ENCODE measurements around the gene C16orf78.

Gene C16orf78

DNA sequence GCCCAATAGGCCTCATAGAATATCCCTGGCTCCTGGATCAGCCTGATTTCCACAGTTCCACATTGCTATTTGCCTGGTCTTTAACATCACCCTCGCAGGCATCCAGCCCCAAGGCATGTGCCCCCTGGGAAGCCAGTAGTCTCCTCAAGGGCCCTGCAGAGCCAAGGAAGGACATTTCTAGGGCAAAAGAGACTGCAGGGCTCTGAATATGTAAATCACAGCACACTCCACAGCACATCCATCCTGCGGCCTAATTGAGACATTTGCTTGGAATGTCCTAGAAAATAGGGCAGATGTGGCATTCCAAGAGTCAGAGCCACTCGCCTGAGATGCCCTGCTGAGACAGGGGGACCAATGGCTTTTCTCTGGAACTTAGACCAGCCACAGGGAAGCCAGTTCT lies 11.4 kb upstream of the C16orf78 start:
- DNase-seq (ENCODE audit: low read depth): no peak
- TF ChIP-seq CTCF (IDR thresholded peaks at IDR 0.05; ENCODE audit: low read depth, low read length, missing control alignments): no peak
- in situ Hi-C loops (cut with HindIII; ENCODE audit: low sequenced_read_pairs): no loop called here
- H3K4me3 ChIP-seq (ENCODE audit: low read depth, low read length): no peak overlapping the region

- H3K4me3 ChIP-seq (ENCODE audit: low read depth, low read length): no peak overlapping the region
- no peak for DNase-seq (ENCODE audit: low read depth)
- TF ChIP-seq CTCF (IDR thresholded peaks at IDR 0.05; ENCODE audit: low read depth, low read length, missing control alignments): no peak
- in situ Hi-C loops (cut with HindIII; ENCODE audit: low sequenced_read_pairs): no loop called here
Observed at GRCh38 chr16:49365711-49366509, 7.7 kb upstream of the C16orf78 start.

DNA sequence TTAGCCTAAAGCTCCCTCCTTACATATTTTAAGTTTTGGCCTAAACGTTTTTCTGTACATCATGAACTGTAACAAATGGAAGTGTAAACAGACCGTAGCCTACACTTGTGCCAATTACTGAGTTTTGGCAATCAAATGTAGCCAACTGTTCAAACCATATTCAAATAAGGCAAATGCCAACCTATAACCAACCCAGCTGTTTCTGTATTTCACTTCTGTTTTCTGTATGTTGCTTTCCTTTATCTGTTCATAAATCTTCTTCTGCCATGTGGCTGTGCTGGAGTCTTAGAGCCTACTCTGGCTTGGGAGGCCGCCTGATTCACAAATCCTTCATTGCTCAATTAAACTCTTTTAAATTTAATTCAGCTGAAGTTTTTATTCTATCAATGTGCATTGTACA lies 6.9 kb upstream of the C16orf78 start:
- TF ChIP-seq CTCF (IDR thresholded peaks at IDR 0.05; ENCODE audit: low read depth, low read length, missing control alignments): no peak

DNA sequence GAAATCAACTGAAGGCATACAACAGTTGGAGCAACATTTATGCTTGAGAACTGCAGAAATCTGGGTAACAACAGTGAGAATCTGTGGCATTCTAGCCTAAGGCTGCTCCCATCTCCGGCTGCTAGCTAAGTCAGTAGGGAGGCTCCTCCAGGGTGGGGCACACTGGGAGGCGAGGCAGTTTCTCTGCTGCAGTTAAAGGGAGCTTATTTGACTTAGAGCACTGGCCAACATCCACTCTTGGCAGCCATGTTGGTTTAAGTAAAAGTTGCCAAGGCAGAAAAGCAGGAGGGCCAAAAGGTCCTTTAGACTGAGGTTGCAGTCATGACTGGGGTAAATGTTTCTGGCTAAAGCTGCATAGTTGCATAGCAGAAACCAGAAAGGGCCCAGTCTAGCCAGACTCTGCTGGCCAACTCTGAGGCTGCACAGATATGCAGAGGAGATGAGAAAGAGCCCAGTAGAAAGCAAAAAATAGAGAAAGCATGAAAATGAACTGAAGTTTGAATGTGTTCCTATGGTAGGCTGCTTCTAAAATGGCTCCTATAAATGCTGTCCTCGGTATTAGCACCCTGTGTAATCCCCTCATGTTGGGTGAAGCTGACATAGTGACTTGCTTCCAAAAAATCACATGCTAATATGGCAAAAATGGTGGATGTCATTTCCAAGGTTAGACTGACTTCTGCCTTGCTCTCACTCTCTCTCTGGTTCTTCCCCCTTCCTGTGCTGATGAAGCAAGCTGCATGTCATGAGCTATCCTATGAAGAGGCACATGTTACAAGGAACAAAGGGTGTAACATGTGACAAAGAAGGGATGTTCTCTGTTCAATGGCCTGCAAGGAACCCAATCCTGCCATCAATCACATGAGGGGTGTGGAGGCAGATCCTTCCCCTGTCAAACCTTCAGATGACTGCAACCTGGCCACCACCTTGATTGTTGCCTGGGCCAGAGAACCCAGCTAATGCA lies 3.7 kb upstream of the C16orf78 start:
- in situ Hi-C loops (cut with HindIII; ENCODE audit: low sequenced_read_pairs): no loop called here
- TF ChIP-seq CTCF (IDR thresholded peaks at IDR 0.05; ENCODE audit: low read depth, low read length, missing control alignments): no peak
- no peak overlapping the region for H3K4me3 ChIP-seq (ENCODE audit: low read depth, low read length)
- no peak for DNase-seq (ENCODE audit: low read depth)

More for the DNA sequence above, 6.9 kb upstream of the C16orf78 start:
- H3K4me3 ChIP-seq (ENCODE audit: low read depth, low read length): no peak overlapping the region
- no peak for DNase-seq (ENCODE audit: low read depth)
- in situ Hi-C loops (cut with HindIII; ENCODE audit: low sequenced_read_pairs): no loop called here

- no peak for DNase-seq (ENCODE audit: low read depth)
- in situ Hi-C loops (cut with HindIII; ENCODE audit: low sequenced_read_pairs): no loop called here
- no peak for TF ChIP-seq CTCF (IDR thresholded peaks at IDR 0.05; ENCODE audit: low read depth, low read length, missing control alignments)
- H3K4me3 ChIP-seq (ENCODE audit: low read depth, low read length): no peak overlapping the region
Observed at GRCh38 chr16:49376206-49376605, 2.6 kb downstream of the C16orf78 start.

DNA sequence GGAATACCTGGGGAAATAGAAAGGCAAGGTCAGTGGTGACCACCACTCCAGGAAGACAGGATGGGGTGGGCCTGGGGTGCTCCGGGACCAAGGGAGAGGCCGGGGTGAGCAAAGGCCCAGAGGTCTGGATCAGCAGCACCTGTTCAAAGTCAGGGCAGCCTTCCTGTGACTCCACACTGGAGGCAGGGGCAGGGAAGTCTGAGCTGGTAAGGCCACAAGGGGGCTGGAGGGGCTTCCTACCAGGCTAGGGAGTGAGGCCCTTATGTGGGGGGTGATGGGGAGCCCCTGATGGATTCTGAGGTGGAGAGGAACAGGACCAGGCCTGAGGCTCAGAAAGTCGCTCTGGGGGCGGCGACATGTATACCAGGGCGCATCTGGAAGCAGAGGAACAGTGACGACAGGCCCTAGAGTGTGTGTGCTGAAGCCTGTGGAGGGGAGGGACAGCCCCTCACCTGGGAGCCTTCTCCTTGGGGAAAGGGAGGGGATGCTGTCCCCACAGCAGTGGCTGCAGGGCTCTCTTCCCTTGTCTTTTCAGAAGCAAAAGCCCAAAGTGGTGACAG lies 3.7 kb downstream of the C16orf78 start:
- TF ChIP-seq CTCF (IDR thresholded peaks at IDR 0.05; ENCODE audit: low read depth, low read length, missing control alignments): no peak
- in situ Hi-C loops (cut with HindIII; ENCODE audit: low sequenced_read_pairs): no loop called here
- H3K4me3 ChIP-seq (ENCODE audit: low read depth, low read length): no peak overlapping the region
- DNase-seq (ENCODE audit: low read depth): no peak

Measured in astrocyte of the cerebellum (primary cell).